A549 (cell line): ENCODE results near the gene SLCO2A1. TPM values are rescaled to one million over a fixed set of nuclear protein-coding genes. Genes with fewer than 3 reads are reported as not detected.

Experiments
- ATAC-seq, 2 experiments: fragments of 200-7000 bp in 1 of 2; fragments of >200 bp in 1 of 2; cut with Nextera tagmentation in 1 of 2; cut with Tn5 transposase in 1 of 2; 3 replicates each; pipeline versions ENCODE4 v1.8.0 to v1.9.1; 2018 to 2020; ENCODE audit warnings: mild to moderate bottlenecking in 1 of 2, moderate library complexity in 1 of 2
- CTCF ChIA-PET: fragments of 300-600 bp; sonication (Branson Sonifier 250); formaldehyde crosslinking; extraction: SDS; loops from one replicate; lab custom pipeline; 2021; ENCODE audit warnings: antibody characterized with exemption, inconsistent platforms; lab: Yijun Ruan, JAX
- POLR2A ChIA-PET: fragments of 350-600 bp; formaldehyde crosslinking; extraction: SDS; loops from one replicate; lab custom pipeline; 2021; ENCODE audit warnings: antibody characterized with exemption, inconsistent platforms; lab: Yijun Ruan, JAX
- DNase-seq, 2 experiments: peaks; one replicate each; pipeline versions ENCODE4 v3.0.0 to v3.0.0-alpha.2; 2011 to 2016; ENCODE audit warnings: low read depth in 1 of 2, low spot score in 1 of 2
- FAIRE-seq: peaks from 2 replicates; lab custom pipeline; 2011; peaks lifted over from hg19 to GRCh38; lab: Jason Lieb, UNC
- H3K27ac ChIP-seq, 2 experiments: fragments of >200 bp; sonication (Bioruptor Twin); formaldehyde crosslinking; 3 replicates each; pipeline ENCODE4 v1.5.1; 2016 to 2017
- H3K4me1 ChIP-seq: fragments of >200 bp; sonication (Bioruptor Twin); formaldehyde crosslinking; 3 replicates; pipeline ENCODE4 v1.6.1; 2016
- H3K4me2 ChIP-seq: fragments of >200 bp; sonication (Bioruptor Twin); formaldehyde crosslinking; 3 replicates; pipeline ENCODE4 v1.6.1; 2016
- H3K4me3 ChIP-seq: fragments of >200 bp; sonication (Bioruptor Twin); formaldehyde crosslinking; 3 replicates; pipeline ENCODE4 v1.5.1; 2016
- H3K9me3 ChIP-seq: fragments of >200 bp; sonication (Bioruptor Twin); formaldehyde crosslinking; 3 replicates; pipeline ENCODE4 v1.6.1; 2016
- BHLHE40 ChIP-seq: IDR thresholded peaks from 2 replicates; pipeline ENCODE4 v1.6.1; 2012; ENCODE audit warnings: low read depth, low read length, inconsistent platforms
- CBX2 ChIP-seq: fragments of 200-600 bp; sonication (generic); IDR thresholded peaks from 2 replicates; pipeline ENCODE4 v1.6.1; 2016; ENCODE audit warnings: low read depth, mild to moderate bottlenecking, borderline replicate concordance
- CEBPB ChIP-seq, 2 experiments: fragments of >200 bp in 1 of 2; sonication (Bioruptor Twin) in 1 of 2; formaldehyde crosslinking in 1 of 2; IDR thresholded peaks; 2 replicates each; pipeline ENCODE4 v1.6.1; 2012 to 2016
- CHD2 ChIP-seq: fragments of 150-350 bp; IDR thresholded peaks from 2 replicates; pipeline ENCODE4 v1.6.1; 2014; ENCODE audit warnings: low read length; ENCODE audit not compliant: partially characterized antibody
- EHMT2 ChIP-seq: fragments of 200-600 bp; sonication (generic); IDR thresholded peaks from 2 replicates; pipeline ENCODE4 v1.6.1; 2016; ENCODE audit warnings: antibody characterized with exemption, low read depth, mild to moderate bottlenecking, moderate library complexity
- FOSL2 ChIP-seq, 2 experiments: fragments of 450-650 bp in 1 of 2; fragments of >200 bp in 1 of 2; sonication (Bioruptor Twin) in 1 of 2; formaldehyde crosslinking; IDR thresholded peaks; 2 replicates each; pipeline versions ENCODE4 v1.5.0 to v1.6.1; 2016 to 2020; ENCODE audit warnings: mild to moderate bottlenecking in 1 of 2, moderate library complexity in 1 of 2
- HOXB13 ChIP-seq: fragments of 250-450 bp; sonication (Bioruptor Pico); IDR thresholded peaks from 2 replicates; pipeline ENCODE4 v1.5.0; 2020; ENCODE audit warnings: low read depth, mild to moderate bottlenecking, moderate library complexity
- HOXB5 ChIP-seq: fragments of 250-450 bp; sonication (Bioruptor Pico); IDR thresholded peaks from 2 replicates; pipeline ENCODE4 v1.5.0; 2020; ENCODE audit warnings: mild to moderate bottlenecking, moderate library complexity
- JUN ChIP-seq, 2 experiments: fragments of >200 bp; sonication (Bioruptor Twin); formaldehyde crosslinking; IDR thresholded peaks; 2 replicates in 1 of 2; 3 replicates in 1 of 2; pipeline ENCODE4 v1.6.1; 2016 to 2017
- KDM5A ChIP-seq: fragments of 200-600 bp; sonication (generic); IDR thresholded peaks from 2 replicates; pipeline ENCODE4 v1.6.1; 2016; ENCODE audit warnings: antibody characterized with exemption, mild to moderate bottlenecking
- NPAS2 ChIP-seq: fragments of 250-450 bp; sonication (Bioruptor Pico); IDR thresholded peaks from 2 replicates; pipeline ENCODE4 v1.8.0; 2022; ENCODE audit warnings: mild to moderate bottlenecking, moderate library complexity, borderline replicate concordance
- POLR2AphosphoS2 ChIP-seq: conservative IDR thresholded peaks from 2 replicates; pipeline ENCODE4 v1.6.1; 2012; ENCODE audit warnings: low read length, improper control_type of control experiment, inconsistent platforms
- RARB ChIP-seq: fragments of 250-450 bp; sonication (Bioruptor Pico); IDR thresholded peaks from 2 replicates; pipeline ENCODE4 v1.8.0; 2021; ENCODE audit warnings: mild to moderate bottlenecking, moderate library complexity
- ZFP36 ChIP-seq: fragments of 450-650 bp; IDR thresholded peaks from 2 replicates; pipeline ENCODE4 v1.6.1; 2014; ENCODE audit warnings: borderline replicate concordance; ENCODE audit not compliant: partially characterized antibody
- ZNF302 ChIP-seq: fragments of 250-450 bp; sonication (Bioruptor Pico); IDR thresholded peaks from 2 replicates; pipeline ENCODE4 v1.9.0; 2021; ENCODE audit warnings: inconsistent platforms, mild to moderate bottlenecking, moderate library complexity
- WGBS: methylation state at CpG from one replicate; pipeline ENCODE4 v1.1.6; 2017; ENCODE audit errors: missing lambda C conversion rate; 5-methylcytosine and 5-hydroxymethylcytosine counted together
- polyA plus RNA-seq, 4 experiments: library from polyadenylated mRNA; depleted of rRNA in 3 of 4; stranded (reverse); fragments of >200 nt; fragmentation: RNase III in 1 of 4; extraction: RNeasy Plus Mini Kit Qiagen cat#74134 plus additional on column Dnase treatment in 1 of 4; gene quantifications; 2 replicates in 3 of 4; 3 replicates in 1 of 4; pipeline ENCODE4 v1.2.3, GENCODE V29; 2011 to 2017
- TF ChIP-seq, protein P1 (sequence below): fragments of >200 bp; sonication (Bioruptor Twin); formaldehyde crosslinking; IDR thresholded peaks from 3 replicates; pipeline ENCODE4 v1.5.1; 2016
- TF ChIP-seq, protein P2 (sequence below): IDR thresholded peaks from 2 replicates; pipeline ENCODE4 v1.6.1; 2012

SLCO2A1 gene
- polyA plus RNA-seq, 2 of the 4 experiments (the other 2 are of a cell fraction), result 0.12 TPM; not detected in 1

DNA sequence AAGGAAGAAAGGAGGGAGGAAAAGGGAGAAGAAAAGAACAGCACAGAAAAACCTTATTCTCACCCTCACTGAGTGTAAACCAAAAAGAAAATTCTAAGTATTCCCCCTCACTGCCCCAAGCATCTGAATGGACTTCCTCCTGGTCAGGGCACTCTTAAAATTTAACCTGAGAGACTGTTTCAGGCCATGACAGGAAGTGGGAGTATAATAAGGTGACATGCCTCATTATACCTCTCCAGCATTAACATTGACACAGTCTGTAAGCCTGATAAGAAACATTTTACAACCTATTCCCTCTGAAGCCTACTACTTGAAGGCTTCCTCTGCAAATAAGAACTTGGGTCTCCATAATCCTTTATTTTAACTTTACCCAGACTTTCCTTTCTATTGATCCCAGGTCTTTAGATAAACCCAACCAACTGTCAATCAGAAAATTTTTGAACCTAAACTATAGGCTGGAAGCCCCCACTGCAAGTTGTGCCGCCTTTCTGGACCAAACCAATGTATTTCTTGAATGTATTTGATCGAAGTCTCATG is 41.7 kb downstream of the SLCO2A1 start:
- no peak overlapping the region for H3K4me2 ChIP-seq
- H3K4me1 ChIP-seq, result no peaks in the 10 kb centered on the region
- TF ChIP-seq, protein P1, sequence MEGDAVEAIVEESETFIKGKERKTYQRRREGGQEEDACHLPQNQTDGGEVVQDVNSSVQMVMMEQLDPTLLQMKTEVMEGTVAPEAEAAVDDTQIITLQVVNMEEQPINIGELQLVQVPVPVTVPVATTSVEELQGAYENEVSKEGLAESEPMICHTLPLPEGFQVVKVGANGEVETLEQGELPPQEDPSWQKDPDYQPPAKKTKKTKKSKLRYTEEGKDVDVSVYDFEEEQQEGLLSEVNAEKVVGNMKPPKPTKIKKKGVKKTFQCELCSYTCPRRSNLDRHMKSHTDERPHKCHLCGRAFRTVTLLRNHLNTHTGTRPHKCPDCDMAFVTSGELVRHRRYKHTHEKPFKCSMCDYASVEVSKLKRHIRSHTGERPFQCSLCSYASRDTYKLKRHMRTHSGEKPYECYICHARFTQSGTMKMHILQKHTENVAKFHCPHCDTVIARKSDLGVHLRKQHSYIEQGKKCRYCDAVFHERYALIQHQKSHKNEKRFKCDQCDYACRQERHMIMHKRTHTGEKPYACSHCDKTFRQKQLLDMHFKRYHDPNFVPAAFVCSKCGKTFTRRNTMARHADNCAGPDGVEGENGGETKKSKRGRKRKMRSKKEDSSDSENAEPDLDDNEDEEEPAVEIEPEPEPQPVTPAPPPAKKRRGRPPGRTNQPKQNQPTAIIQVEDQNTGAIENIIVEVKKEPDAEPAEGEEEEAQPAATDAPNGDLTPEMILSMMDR, result no peak
- TF ChIP-seq FOSL2 (IDR thresholded peaks at IDR 0.05) (no peak), FOSL2 (CRISPR knock-in tag; IDR thresholded peaks at IDR 0.05) (no peak), HOXB5 (CRISPR knock-in tag) (no peak), RARB (no peak), BHLHE40 (no peak), HOXB13 (no peak), KDM5A (no peak), JUN (IDR thresholded peaks at IDR 0.05) (no peak)
- TF ChIP-seq, protein P2, sequence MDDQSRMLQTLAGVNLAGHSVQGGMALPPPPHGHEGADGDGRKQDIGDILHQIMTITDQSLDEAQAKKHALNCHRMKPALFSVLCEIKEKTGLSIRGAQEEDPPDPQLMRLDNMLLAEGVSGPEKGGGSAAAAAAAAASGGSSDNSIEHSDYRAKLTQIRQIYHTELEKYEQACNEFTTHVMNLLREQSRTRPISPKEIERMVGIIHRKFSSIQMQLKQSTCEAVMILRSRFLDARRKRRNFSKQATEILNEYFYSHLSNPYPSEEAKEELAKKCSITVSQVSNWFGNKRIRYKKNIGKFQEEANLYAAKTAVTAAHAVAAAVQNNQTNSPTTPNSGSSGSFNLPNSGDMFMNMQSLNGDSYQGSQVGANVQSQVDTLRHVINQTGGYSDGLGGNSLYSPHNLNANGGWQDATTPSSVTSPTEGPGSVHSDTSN, result no peak
- TF ChIP-seq, all 56 proteins: peak for 0
- 37% methylated on average over 2 of the region's 2 CpGs for WGBS
- FAIRE-seq, result no peak
- ChIA-PET POLR2A (no interaction called here), CTCF (no interaction called here)
- Histone ChIP-seq H3K9me3 (no peaks in the 10 kb centered on the region), H3K4me3 (no peak overlapping the region), H3K27ac (no peak overlapping the region)
- DNase-seq, result no peak
- no peak for ATAC-seq

DNA sequence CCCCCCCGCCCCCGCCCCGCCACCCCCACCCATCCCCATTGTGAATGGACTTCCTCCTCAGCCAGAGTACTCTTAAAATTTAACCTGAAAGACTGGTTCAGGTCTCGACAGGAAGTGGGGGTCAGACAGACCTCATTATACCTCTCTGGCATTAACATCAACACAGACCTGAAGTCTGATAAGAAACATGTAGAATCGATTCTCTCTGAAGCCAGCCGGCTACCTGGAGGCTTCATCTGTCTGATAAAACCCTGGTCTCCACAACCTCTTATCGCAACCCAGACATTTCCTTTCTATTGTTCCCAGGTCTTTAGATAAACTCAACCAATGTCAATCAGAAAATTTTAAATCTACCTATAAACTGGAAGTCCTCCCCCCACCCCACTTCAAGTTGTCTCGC is 42.6 kb downstream of the SLCO2A1 start:
- TF ChIP-seq ZFP36 (no peak), EHMT2 (no peak)
- TF ChIP-seq, protein P1, result no peak
- DNase-seq, result no peak
- 35% methylated on average over 8 of the region's 8 CpGs for WGBS
- no peak for FAIRE-seq
- CTCF ChIA-PET, result no interaction called here
- no peak for ATAC-seq
- no peak overlapping the region for H3K4me2 ChIP-seq
- H3K9me3 ChIP-seq, result no peaks in the 10 kb centered on the region
- H3K27ac ChIP-seq, result no peak overlapping the region
- POLR2A ChIA-PET, result no interaction called here
- H3K4me3 ChIP-seq, result no peak overlapping the region
- H3K4me1 ChIP-seq, result no peaks in the 10 kb centered on the region

DNA sequence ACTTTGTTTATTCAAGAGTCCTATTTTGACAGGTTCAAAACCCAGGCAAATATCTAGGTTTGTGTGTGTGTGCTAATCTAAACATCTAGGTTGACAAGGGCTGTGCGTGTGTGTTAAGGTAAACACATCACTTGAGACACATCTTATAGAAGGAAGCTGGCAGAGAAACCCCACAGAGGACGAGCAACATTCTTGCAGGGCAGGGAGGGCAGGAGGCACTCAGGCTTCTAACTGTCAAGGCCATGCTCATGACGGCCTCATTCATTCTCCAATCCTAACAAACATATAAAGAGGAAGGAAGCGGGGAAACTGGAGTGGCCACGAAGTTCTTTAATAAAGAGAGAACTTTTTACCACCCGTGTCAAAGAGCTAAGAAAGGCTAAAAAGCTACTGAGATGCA is 43.4 kb downstream of the SLCO2A1 start:
- no peak overlapping the region for H3K4me3 ChIP-seq
- H3K27ac ChIP-seq, result no peak overlapping the region
- FAIRE-seq, result no peak
- no peaks in the 10 kb centered on the region for H3K4me1 ChIP-seq
- POLR2A ChIA-PET, result no interaction called here
- no peak for DNase-seq
- TF ChIP-seq NPAS2 (CRISPR knock-in tag), result no peak
- no peak for TF ChIP-seq CBX2
- TF ChIP-seq HOXB13, result no peak
- no peak for TF ChIP-seq POLR2AphosphoS2
- no peak for TF ChIP-seq CHD2
- no peak for TF ChIP-seq ZNF302 (CRISPR knock-in tag)
- TF ChIP-seq CEBPB (IDR thresholded peaks at IDR 0.05), result no peak
- no peak for ATAC-seq
- CTCF ChIA-PET, result no interaction called here
- no peak overlapping the region for H3K4me2 ChIP-seq
- H3K9me3 ChIP-seq, result no peaks in the 10 kb centered on the region
- WGBS, result 40% methylated on average over 6 of the region's 6 CpGs
